Activated naive CD4-positive, alpha-beta T cell treated with anti-CD3 and anti-CD28 coated beads, Interleukin-2, amount 50 U/mL, for 72 hours (primary cell): Measurements from ENCODE around the gene GAGE1. TPM values are rescaled to one million over a fixed set of nuclear protein-coding genes. Genes with fewer than 3 reads are reported as not detected.

ENCODE experiments used
- total RNA-seq, 2 donors: library from RNA; stranded (reverse); gene quantifications; one replicate each; pipeline ENCODE4 v1.2.3, GENCODE V29; 2022

GAGE1 gene
- total RNA-seq, 2 donors from 2014 or later = not detected

Other genes starting within 250 kb of the GAGE1 start
- not detected for gene GAGE12C, start 66.8 kb upstream of the GAGE1 start, total RNA-seq
- gene GAGE12D, start 57.3 kb upstream of the GAGE1 start, total RNA-seq = not detected
- not detected for gene GAGE12E, start 47.7 kb upstream of the GAGE1 start, total RNA-seq
- gene GAGE12F, start 38.2 kb upstream of the GAGE1 start, total RNA-seq = not detected
- not detected for gene GAGE12G, start 28.6 kb upstream of the GAGE1 start, total RNA-seq
- gene GAGE12H, start 19.1 kb upstream of the GAGE1 start, total RNA-seq = not detected
- not detected for gene GAGE2A, start 9.5 kb upstream of the GAGE1 start, total RNA-seq
- gene PAGE1, start 97.0 kb downstream of the GAGE1 start, total RNA-seq = not detected
- gene PAGE4, start 230.3 kb downstream of the GAGE1 start, total RNA-seq = not detected